ENCODE measurements around the gene TESK2.

TESK2 gene

DNA sequence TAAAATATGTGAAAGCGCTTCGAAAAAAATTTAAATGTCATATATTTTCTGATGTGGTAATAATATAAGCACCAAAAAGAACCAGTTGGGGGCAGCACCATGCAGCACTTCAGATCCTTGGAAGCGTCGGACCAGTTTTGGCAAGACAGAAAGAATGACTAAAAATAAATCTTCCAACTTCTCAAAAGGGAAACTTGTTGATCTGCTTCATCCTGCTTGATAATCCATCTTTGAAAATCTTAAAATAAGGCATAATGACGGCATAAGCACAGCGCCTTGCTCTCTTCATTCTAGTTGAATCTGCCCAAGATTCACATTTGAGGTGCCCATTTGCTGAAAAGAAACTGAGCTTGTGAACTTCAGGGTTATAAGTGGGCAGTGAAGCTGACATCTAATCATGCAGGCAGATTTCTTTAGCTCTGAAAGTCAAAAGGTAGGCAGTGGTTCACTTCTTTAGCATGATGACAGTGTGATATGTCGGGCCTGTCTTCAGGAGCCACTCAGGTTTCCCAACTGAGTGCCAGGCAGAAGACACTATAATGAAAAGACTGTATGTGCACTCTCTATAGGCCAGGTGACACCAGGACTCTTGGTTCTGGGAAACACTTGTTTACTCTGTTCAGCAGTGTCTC lies 131.0 kb downstream of the TESK2 start:
- no peak overlapping the region for H3K56ac ChIP-seq (ENCODE audit: low read length)
- no peak overlapping the region for H3K23ac ChIP-seq (ENCODE audit: low read length)
- no peak overlapping the region for H3K18ac ChIP-seq (ENCODE audit: low read length)
- DNase-seq = peak; percentile 49
- no peak overlapping the region for H3K4me2 ChIP-seq (ENCODE audit: low read length)
- no peaks in the 10 kb centered on the region for H3K79me1 ChIP-seq (ENCODE audit: low read length)
- H4K5ac ChIP-seq (ENCODE audit: low read length) = no peak overlapping the region
- no peak overlapping the region for H3K27ac ChIP-seq (ENCODE audit: low read depth, low read length)
- no peak overlapping the region for H3K9ac ChIP-seq (ENCODE audit: low read length)
- no peak overlapping the region for H2BK120ac ChIP-seq (ENCODE audit: low read depth, low read length)
- H3K4me1 ChIP-seq (ENCODE audit: control insufficient read depth, low read depth, low read length) = no peaks in the 10 kb centered on the region
- H2BK15ac ChIP-seq (replicated peaks; ENCODE audit: low read depth) = no peak overlapping the region
- H3K27me3 ChIP-seq (ENCODE audit: insufficient read depth, low read length, poor library complexity) = no peaks in the 10 kb centered on the region
- no peak overlapping the region for H3K4me3 ChIP-seq (ENCODE audit: low read length)
- no peak overlapping the region for H2BK5ac ChIP-seq (ENCODE audit: low read length)
- no peaks in the 10 kb centered on the region for H3K79me2 ChIP-seq (ENCODE audit: control insufficient read depth, insufficient read depth, low read length)
- no peak overlapping the region for H4K8ac ChIP-seq (ENCODE audit: low read depth, low read length)
- no peak overlapping the region for H2AK5ac ChIP-seq (ENCODE audit: low read length)
- no CpG with 5 or more reads among the region's 7 CpGs for WGBS (ENCODE audit: extremely low coverage, insufficient coverage, low lambda C conversion rate)
- H3K4ac ChIP-seq (ENCODE audit: low read depth, low read length) = peak overlapping the region; percentile 48
- H3K36me3 ChIP-seq (ENCODE audit: control insufficient read depth, insufficient read depth, low read length) = no peaks in the 10 kb centered on the region

DNA sequence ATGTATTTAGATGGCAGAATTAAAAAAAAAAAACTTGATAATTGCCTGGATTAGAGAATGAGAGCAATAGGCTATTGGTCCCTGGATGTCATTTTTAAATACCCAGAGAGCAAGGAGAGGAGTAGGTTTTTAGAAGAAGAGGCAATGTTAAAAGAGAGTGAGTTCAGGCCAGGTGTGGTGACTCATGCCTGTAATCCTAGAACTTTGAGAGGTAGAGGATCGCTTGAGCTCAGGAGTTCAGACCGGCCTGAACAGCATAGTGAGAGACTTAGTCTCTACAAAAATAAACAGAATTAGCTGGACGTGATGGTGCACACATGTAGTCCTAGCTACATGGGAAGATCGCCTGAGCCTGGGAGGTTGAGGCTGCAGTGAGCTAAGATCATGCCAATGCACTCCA lies 134.8 kb downstream of the TESK2 start:
- no peak overlapping the region for H2BK120ac ChIP-seq (ENCODE audit: low read depth, low read length)
- no peak overlapping the region for H3K4me3 ChIP-seq (ENCODE audit: low read length)
- no peak overlapping the region for H3K9ac ChIP-seq (ENCODE audit: low read length)
- H3K27ac ChIP-seq (ENCODE audit: low read depth, low read length) = no peak overlapping the region
- no peaks in the 10 kb centered on the region for H3K79me2 ChIP-seq (ENCODE audit: control insufficient read depth, insufficient read depth, low read length)
- peak; percentile 17 for DNase-seq
- no peaks in the 10 kb centered on the region for H3K27me3 ChIP-seq (ENCODE audit: insufficient read depth, low read length, poor library complexity)
- H3K79me1 ChIP-seq (ENCODE audit: low read length) = no peaks in the 10 kb centered on the region
- no peak overlapping the region for H3K4me2 ChIP-seq (ENCODE audit: low read length)
- no peaks in the 10 kb centered on the region for H3K4me1 ChIP-seq (ENCODE audit: control insufficient read depth, low read depth, low read length)
- WGBS (ENCODE audit: extremely low coverage, insufficient coverage, low lambda C conversion rate) = no CpG with 5 or more reads among the region's 4 CpGs
- no peak overlapping the region for H4K5ac ChIP-seq (ENCODE audit: low read length)
- H4K8ac ChIP-seq (ENCODE audit: low read depth, low read length) = no peak overlapping the region
- no peak overlapping the region for H3K56ac ChIP-seq (ENCODE audit: low read length)
- no peaks in the 10 kb centered on the region for H3K36me3 ChIP-seq (ENCODE audit: control insufficient read depth, insufficient read depth, low read length)
- H3K23ac ChIP-seq (ENCODE audit: low read length) = no peak overlapping the region
- H2BK5ac ChIP-seq (ENCODE audit: low read length) = no peak overlapping the region
- H2AK5ac ChIP-seq (ENCODE audit: low read length) = no peak overlapping the region
- no peak overlapping the region for H3K4ac ChIP-seq (ENCODE audit: low read depth, low read length)
- H3K18ac ChIP-seq (ENCODE audit: low read length) = no peak overlapping the region
- H2BK15ac ChIP-seq (replicated peaks; ENCODE audit: low read depth) = no peak overlapping the region

DNA sequence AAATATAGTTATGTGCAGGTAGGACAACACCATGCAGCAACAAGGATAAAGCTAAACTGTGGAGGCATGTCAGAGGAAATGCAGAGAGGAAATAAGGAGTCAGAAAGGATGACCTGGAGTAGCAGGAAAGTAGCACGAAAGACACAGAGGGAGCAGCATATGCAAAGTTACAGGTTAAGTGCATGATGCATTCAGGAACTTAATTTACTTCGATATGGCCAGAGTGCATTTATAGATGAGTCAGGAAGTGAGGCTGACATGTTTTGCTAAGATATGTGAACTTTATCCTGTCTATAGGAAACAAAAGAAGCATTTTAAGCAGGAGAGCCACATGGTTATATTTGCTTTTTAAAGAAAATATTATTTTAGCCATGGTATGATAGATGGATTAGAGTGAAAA lies 135.3 kb downstream of the TESK2 start:
- Histone ChIP-seq H3K23ac (ENCODE audit: low read length) (no peak overlapping the region), H3K9ac (ENCODE audit: low read length) (no peak overlapping the region), H3K79me1 (ENCODE audit: low read length) (no peaks in the 10 kb centered on the region), H2BK15ac (replicated peaks; ENCODE audit: low read depth) (no peak overlapping the region), H3K79me2 (ENCODE audit: control insufficient read depth, insufficient read depth, low read length) (no peaks in the 10 kb centered on the region), H3K4ac (ENCODE audit: low read depth, low read length) (no peak overlapping the region), H3K36me3 (ENCODE audit: control insufficient read depth, insufficient read depth, low read length) (no peaks in the 10 kb centered on the region), H3K4me1 (ENCODE audit: control insufficient read depth, low read depth, low read length) (no peaks in the 10 kb centered on the region), H4K5ac (ENCODE audit: low read length) (no peak overlapping the region), H2AK5ac (ENCODE audit: low read length) (no peak overlapping the region), H3K27ac (ENCODE audit: low read depth, low read length) (no peak overlapping the region), H2BK120ac (ENCODE audit: low read depth, low read length) (no peak overlapping the region), H4K8ac (ENCODE audit: low read depth, low read length) (no peak overlapping the region), H3K4me2 (ENCODE audit: low read length) (no peak overlapping the region), H3K4me3 (ENCODE audit: low read length) (no peak overlapping the region), H3K18ac (ENCODE audit: low read length) (no peak overlapping the region), H2BK5ac (ENCODE audit: low read length) (no peak overlapping the region), H3K27me3 (ENCODE audit: insufficient read depth, low read length, poor library complexity) (no peaks in the 10 kb centered on the region), H3K56ac (ENCODE audit: low read length) (no peak overlapping the region)
- no CpG with 5 or more reads among the region's 2 CpGs for WGBS (ENCODE audit: extremely low coverage, insufficient coverage, low lambda C conversion rate)
- no peak for DNase-seq

DNA sequence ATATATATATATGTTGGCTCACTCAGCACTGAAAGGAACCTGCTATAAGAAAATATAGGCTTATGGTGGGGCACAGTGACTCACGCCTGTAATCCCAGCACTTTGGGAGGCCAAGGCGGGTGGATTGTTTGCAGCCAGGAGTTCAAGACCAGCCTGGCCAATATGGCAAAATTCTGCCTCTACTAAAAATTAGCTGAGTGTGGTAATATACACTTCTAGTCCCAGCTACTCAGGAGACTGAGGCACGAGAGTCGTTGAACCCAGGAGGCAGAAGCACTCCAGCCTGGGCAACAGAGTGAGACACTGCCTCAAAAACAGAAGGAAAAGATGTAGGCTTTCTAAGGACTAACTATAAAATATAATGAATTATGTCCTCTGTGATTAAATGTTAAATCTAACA lies 136.1 kb downstream of the TESK2 start:
- H3K79me1 ChIP-seq (ENCODE audit: low read length) = no peaks in the 10 kb centered on the region
- H4K8ac ChIP-seq (ENCODE audit: low read depth, low read length) = no peak overlapping the region
- no peak overlapping the region for H3K9ac ChIP-seq (ENCODE audit: low read length)
- no peak overlapping the region for H3K4me3 ChIP-seq (ENCODE audit: low read length)
- no peak overlapping the region for H2AK5ac ChIP-seq (ENCODE audit: low read length)
- no peak overlapping the region for H3K56ac ChIP-seq (ENCODE audit: low read length)
- no peaks in the 10 kb centered on the region for H3K79me2 ChIP-seq (ENCODE audit: control insufficient read depth, insufficient read depth, low read length)
- no peaks in the 10 kb centered on the region for H3K4me1 ChIP-seq (ENCODE audit: control insufficient read depth, low read depth, low read length)
- no peak overlapping the region for H3K4ac ChIP-seq (ENCODE audit: low read depth, low read length)
- no peak for DNase-seq
- no peak overlapping the region for H2BK120ac ChIP-seq (ENCODE audit: low read depth, low read length)
- H2BK15ac ChIP-seq (replicated peaks; ENCODE audit: low read depth) = no peak overlapping the region
- no peaks in the 10 kb centered on the region for H3K36me3 ChIP-seq (ENCODE audit: control insufficient read depth, insufficient read depth, low read length)
- no peaks in the 10 kb centered on the region for H3K27me3 ChIP-seq (ENCODE audit: insufficient read depth, low read length, poor library complexity)
- no peak overlapping the region for H4K5ac ChIP-seq (ENCODE audit: low read length)
- no peak overlapping the region for H3K4me2 ChIP-seq (ENCODE audit: low read length)
- no peak overlapping the region for H3K18ac ChIP-seq (ENCODE audit: low read length)
- H3K27ac ChIP-seq (ENCODE audit: low read depth, low read length) = no peak overlapping the region
- no CpG with 5 or more reads among the region's 4 CpGs for WGBS (ENCODE audit: extremely low coverage, insufficient coverage, low lambda C conversion rate)
- H3K23ac ChIP-seq (ENCODE audit: low read length) = no peak overlapping the region
- no peak overlapping the region for H2BK5ac ChIP-seq (ENCODE audit: low read length)

DNA sequence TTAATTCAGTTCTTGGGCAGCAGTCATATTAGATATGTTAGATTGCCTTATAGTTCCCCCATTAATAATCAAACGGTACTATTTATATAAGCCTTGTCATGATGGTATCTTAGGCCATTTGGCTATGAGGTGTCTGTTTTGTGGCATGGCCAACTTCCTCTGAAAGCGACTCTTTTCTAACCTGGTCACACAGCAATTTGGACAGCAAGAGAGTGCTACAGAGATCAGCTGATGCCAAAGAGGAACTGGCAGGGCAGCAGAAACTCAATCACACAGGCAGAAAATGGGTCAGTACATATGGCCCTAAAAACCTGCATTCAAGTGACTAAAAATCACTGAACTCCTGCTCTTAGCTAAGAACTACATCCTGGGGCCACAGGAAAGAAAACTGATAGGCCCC lies 137.3 kb downstream of the TESK2 start:
- no peak overlapping the region for H3K27ac ChIP-seq (ENCODE audit: low read depth, low read length)
- H3K23ac ChIP-seq (ENCODE audit: low read length) = no peak overlapping the region
- no peak overlapping the region for H2BK15ac ChIP-seq (replicated peaks; ENCODE audit: low read depth)
- no peak overlapping the region for H3K4me3 ChIP-seq (ENCODE audit: low read length)
- no peak overlapping the region for H2BK120ac ChIP-seq (ENCODE audit: low read depth, low read length)
- no peak overlapping the region for H3K9ac ChIP-seq (ENCODE audit: low read length)
- H4K8ac ChIP-seq (ENCODE audit: low read depth, low read length) = no peak overlapping the region
- no peak overlapping the region for H3K4ac ChIP-seq (ENCODE audit: low read depth, low read length)
- no peak overlapping the region for H3K4me2 ChIP-seq (ENCODE audit: low read length)
- H2BK5ac ChIP-seq (ENCODE audit: low read length) = no peak overlapping the region
- H2AK5ac ChIP-seq (ENCODE audit: low read length) = no peak overlapping the region
- no peak overlapping the region for H3K56ac ChIP-seq (ENCODE audit: low read length)
- no peaks in the 10 kb centered on the region for H3K79me2 ChIP-seq (ENCODE audit: control insufficient read depth, insufficient read depth, low read length)
- no peak for DNase-seq
- no peak overlapping the region for H4K5ac ChIP-seq (ENCODE audit: low read length)
- no peaks in the 10 kb centered on the region for H3K27me3 ChIP-seq (ENCODE audit: insufficient read depth, low read length, poor library complexity)
- H3K4me1 ChIP-seq (ENCODE audit: control insufficient read depth, low read depth, low read length) = no peaks in the 10 kb centered on the region
- WGBS (ENCODE audit: extremely low coverage, insufficient coverage, low lambda C conversion rate) = no CpG with 5 or more reads among the region's 2 CpGs
- H3K36me3 ChIP-seq (ENCODE audit: control insufficient read depth, insufficient read depth, low read length) = no peaks in the 10 kb centered on the region
- no peaks in the 10 kb centered on the region for H3K79me1 ChIP-seq (ENCODE audit: low read length)
- no peak overlapping the region for H3K18ac ChIP-seq (ENCODE audit: low read length)

DNA sequence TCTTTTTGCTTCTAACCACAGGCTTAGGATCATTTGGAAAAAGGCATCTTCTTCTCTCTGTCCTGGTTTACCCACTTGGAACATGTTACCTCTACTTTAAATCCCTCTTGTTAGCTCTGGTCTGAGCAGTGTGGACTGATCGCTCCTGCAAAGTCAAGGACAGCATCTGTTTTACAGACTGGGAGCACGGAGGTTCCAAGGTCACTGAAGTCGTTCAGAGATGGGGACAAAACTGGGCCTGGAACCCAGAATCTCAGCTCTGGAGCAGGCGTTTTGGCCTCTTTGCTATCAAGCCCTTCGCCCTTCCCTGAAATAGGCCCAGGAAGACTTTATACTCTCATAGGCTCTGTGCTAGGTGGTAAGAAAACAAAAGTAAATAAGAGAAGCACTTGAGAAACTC lies 139.5 kb downstream of the TESK2 start:
- no peak for DNase-seq
- H3K56ac ChIP-seq (ENCODE audit: low read length) = no peak overlapping the region
- no peak overlapping the region for H2BK15ac ChIP-seq (replicated peaks; ENCODE audit: low read depth)
- no peak overlapping the region for H2BK5ac ChIP-seq (ENCODE audit: low read length)
- no peak overlapping the region for H3K27ac ChIP-seq (ENCODE audit: low read depth, low read length)
- no CpG with 5 or more reads among the region's 5 CpGs for WGBS (ENCODE audit: extremely low coverage, insufficient coverage, low lambda C conversion rate)
- no peaks in the 10 kb centered on the region for H3K27me3 ChIP-seq (ENCODE audit: insufficient read depth, low read length, poor library complexity)
- no peaks in the 10 kb centered on the region for H3K79me1 ChIP-seq (ENCODE audit: low read length)
- no peak overlapping the region for H4K5ac ChIP-seq (ENCODE audit: low read length)
- H3K23ac ChIP-seq (ENCODE audit: low read length) = no peak overlapping the region
- no peak overlapping the region for H3K4me2 ChIP-seq (ENCODE audit: low read length)
- H3K36me3 ChIP-seq (ENCODE audit: control insufficient read depth, insufficient read depth, low read length) = no peaks in the 10 kb centered on the region
- no peak overlapping the region for H3K4me3 ChIP-seq (ENCODE audit: low read length)
- H3K4me1 ChIP-seq (ENCODE audit: control insufficient read depth, low read depth, low read length) = no peaks in the 10 kb centered on the region
- H4K8ac ChIP-seq (ENCODE audit: low read depth, low read length) = no peak overlapping the region
- H3K79me2 ChIP-seq (ENCODE audit: control insufficient read depth, insufficient read depth, low read length) = no peaks in the 10 kb centered on the region
- H3K18ac ChIP-seq (ENCODE audit: low read length) = no peak overlapping the region
- no peak overlapping the region for H2BK120ac ChIP-seq (ENCODE audit: low read depth, low read length)
- H2AK5ac ChIP-seq (ENCODE audit: low read length) = no peak overlapping the region
- no peak overlapping the region for H3K4ac ChIP-seq (ENCODE audit: low read depth, low read length)
- H3K9ac ChIP-seq (ENCODE audit: low read length) = no peak overlapping the region
